OCI-LY3 (cell line): Measurements from ENCODE around the gene TTYH3.
"Not testable (repeated sequence)": the region's sequence is repeated elsewhere in the genome, so short reads cannot be mapped to it uniquely, and the experiment has no call there.

ENCODE experiments used
- H2AFZ ChIP-seq: fragments of 200-600, 300-600 bp; shearing (Covaris generic); 2 replicates; pipeline ENCODE4 v1.6.0; 2014; ENCODE audit warnings: antibody characterized with exemption, low read depth, low read length
- H3K27ac ChIP-seq: fragments of 200-600, 300-600 bp; sonication (generic); 2 replicates; pipeline ENCODE4 v1.5.1; 2014; ENCODE audit warnings: mild to moderate bottlenecking, low read length, moderate library complexity, mixed read lengths
- H3K27me3 ChIP-seq: fragments of 200-600, 300-600 bp; sonication (generic); 2 replicates; pipeline ENCODE4 v1.6.1; 2014; ENCODE audit warnings: low read depth, low read length, mixed read lengths
- H3K36me3 ChIP-seq: fragments of 200-600, 300-600 bp; sonication (generic); replicated peaks from 2 replicates; pipeline ENCODE3; 2014; ENCODE audit warnings: low read depth, low read length, mixed read lengths
- H3K4me1 ChIP-seq: fragments of 300-600, 200-600 bp; sonication (generic); 2 replicates; pipeline ENCODE4 v1.6.1; 2014; ENCODE audit warnings: low read length, mixed read lengths
- H3K4me2 ChIP-seq: fragments of 200-600, 300-600 bp; sonication (generic); 2 replicates; pipeline ENCODE4 v1.6.1; 2014; ENCODE audit warnings: low read length, mixed read lengths
- H3K4me3 ChIP-seq: fragments of 300-600, 200-600 bp; sonication (generic); 2 replicates; pipeline ENCODE4 v1.5.1; 2014; ENCODE audit warnings: antibody characterized with exemption, mild to moderate bottlenecking, low read length, moderate library complexity
- H3K79me2 ChIP-seq: fragments of 300-600, 200-600 bp; shearing (Covaris generic); 2 replicates; pipeline ENCODE4 v1.6.1; 2014; ENCODE audit warnings: mild to moderate bottlenecking, low read length, mixed read lengths
- H3K9ac ChIP-seq: fragments of 300-600, 200-600 bp; shearing (Covaris generic); 2 replicates; pipeline ENCODE4 v1.6.0; 2014; ENCODE audit warnings: mild to moderate bottlenecking, low read length, moderate library complexity
- H3K9me3 ChIP-seq: fragments of 200-600, 300-600 bp; shearing (Covaris generic); 2 replicates; pipeline ENCODE4 v1.6.1; 2014; ENCODE audit warnings: low read length, mixed read lengths; ENCODE audit not compliant: insufficient read depth
- H4K20me1 ChIP-seq: fragments of 200-600, 300-600 bp; sonication (generic); 2 replicates; pipeline ENCODE4 v1.6.1; 2016; ENCODE audit warnings: low read length, mixed read lengths; ENCODE audit not compliant: insufficient read depth
- CTCF ChIP-seq: fragments of 200-600, 300-600 bp; sonication (generic); IDR thresholded peaks from 2 replicates; pipeline ENCODE4 v1.5.1; 2014; ENCODE audit warnings: antibody characterized with exemption, low read length, low read depth
- EZH2phosphoT487 ChIP-seq: fragments of 200-600 bp; shearing (Covaris generic); IDR thresholded peaks from 2 replicates; pipeline ENCODE4 v1.6.1; 2018; ENCODE audit warnings: antibody characterized with exemption, mixed run types, low read depth

Gene TTYH3

DNA sequence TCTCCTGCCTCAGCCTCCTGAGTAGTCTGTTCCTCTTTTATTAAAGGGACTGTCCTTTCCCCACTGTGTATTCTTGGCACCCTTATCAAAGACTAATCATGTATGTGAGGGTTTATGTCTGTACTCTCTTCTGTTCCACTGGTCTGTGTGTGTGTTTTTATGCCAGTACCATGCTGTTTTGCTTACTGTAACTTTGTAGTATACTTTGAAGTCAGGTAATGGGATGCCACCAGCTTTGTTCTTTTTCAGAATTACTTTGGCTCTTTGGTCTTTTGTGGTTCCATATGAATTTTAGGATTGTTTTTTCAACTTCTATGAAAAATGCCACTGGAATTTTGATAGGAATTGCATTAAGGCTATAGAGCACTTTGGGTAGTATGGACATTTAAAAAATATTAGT is 42.1 kb downstream of the TTYH3 start:
- Histone ChIP-seq H3K9ac (no peak overlapping the region), H3K9me3 (no peaks in the 10 kb centered on the region), H3K27ac (no peak overlapping the region), H4K20me1 (no peaks in the 10 kb centered on the region), H2AFZ (no peak overlapping the region), H3K36me3 (no peaks in the 10 kb centered on the region), H3K79me2 (no peaks in the 10 kb centered on the region), H3K4me1 (peaks cover 6% of the 10 kb centered on the region; the same call in 1 of the 2 replicates), H3K27me3 (no peaks in the 10 kb centered on the region), H3K4me3 (no peak overlapping the region), H3K4me2 (no peak overlapping the region)
- TF ChIP-seq CTCF = no peak
- no peak for TF ChIP-seq EZH2phosphoT487

GRCh38 chr7:2675256-2675764 is 43.5 kb downstream of the TTYH3 start:
- Histone ChIP-seq H3K9ac (no peak overlapping the region), H4K20me1 (no peaks in the 10 kb centered on the region), H3K36me3 (no peaks in the 10 kb centered on the region), H3K4me3 (no peak overlapping the region), H3K27me3 (no peaks in the 10 kb centered on the region), H3K9me3 (no peaks in the 10 kb centered on the region), H2AFZ (no peak overlapping the region), H3K4me2 (no peak overlapping the region), H3K4me1 (peaks cover 6% of the 10 kb centered on the region; the same call in 1 of the 2 replicates), H3K27ac (no peak overlapping the region), H3K79me2 (no peaks in the 10 kb centered on the region)
- TF ChIP-seq EZH2phosphoT487 (no peak), CTCF (no peak)

DNA sequence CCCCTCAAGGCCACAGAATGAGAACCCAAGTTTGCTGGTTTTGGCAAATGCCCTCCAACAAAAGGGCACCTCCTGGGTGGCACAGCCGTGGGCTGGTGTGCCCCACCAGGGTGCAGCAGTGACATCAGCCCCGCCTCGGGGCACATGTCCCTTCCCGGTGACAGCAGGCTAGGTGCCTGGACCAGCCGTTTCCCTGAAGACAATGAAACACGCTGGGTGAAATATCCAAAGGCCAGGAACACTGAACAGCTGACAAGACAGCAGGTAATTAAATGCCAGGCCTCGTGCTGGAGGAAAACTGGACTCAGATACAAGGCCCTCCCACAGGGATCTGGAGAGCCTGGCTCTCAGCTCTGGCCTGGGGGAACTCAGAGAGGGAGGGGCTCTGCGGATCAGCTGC is 44.8 kb downstream of the TTYH3 start:
- not testable (repeated sequence) for H3K9me3 ChIP-seq, H3K27ac ChIP-seq, H3K9ac ChIP-seq, H2AFZ ChIP-seq, H3K27me3 ChIP-seq, H3K36me3 ChIP-seq, H3K4me3 ChIP-seq, H4K20me1 ChIP-seq, H3K79me2 ChIP-seq, H3K4me2 ChIP-seq, H3K4me1 ChIP-seq

DNA sequence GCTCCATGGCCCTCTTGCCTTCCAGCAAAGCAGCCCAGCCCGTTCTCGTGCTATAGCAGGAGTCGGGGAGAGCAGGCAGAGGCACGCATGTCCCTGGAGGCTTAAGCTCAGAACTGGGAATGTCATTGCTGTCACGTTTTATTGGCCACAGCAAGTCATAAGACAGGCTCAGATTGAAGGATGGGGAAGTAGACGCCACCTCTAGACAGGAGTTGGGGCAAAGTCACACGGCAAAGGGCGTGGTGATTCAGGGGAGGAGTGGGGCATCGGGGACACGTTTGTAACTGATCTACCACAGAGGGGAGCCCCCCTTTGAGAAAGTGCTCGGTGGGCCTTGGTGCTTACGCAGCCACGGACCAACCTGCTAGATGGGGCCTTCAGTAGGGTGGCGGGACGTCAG is 46.7 kb downstream of the TTYH3 start:
- H3K27me3 ChIP-seq = peaks cover 20% of the 10 kb centered on the region
- not testable (repeated sequence) for H3K27ac ChIP-seq, H3K4me3 ChIP-seq, H3K9ac ChIP-seq, H3K79me2 ChIP-seq, H2AFZ ChIP-seq, H4K20me1 ChIP-seq, H3K9me3 ChIP-seq, H3K36me3 ChIP-seq, H3K4me1 ChIP-seq, H3K4me2 ChIP-seq

GRCh38 chr7:2679135-2680127 is 47.6 kb downstream of the TTYH3 start:
- not testable (repeated sequence) for H3K4me3 ChIP-seq, H3K4me1 ChIP-seq, H3K9me3 ChIP-seq, H3K4me2 ChIP-seq, H3K9ac ChIP-seq, H3K79me2 ChIP-seq, H3K36me3 ChIP-seq, H4K20me1 ChIP-seq, H2AFZ ChIP-seq, H3K27ac ChIP-seq
- H3K27me3 ChIP-seq = peaks cover 20% of the 10 kb centered on the region
